MM.1S (cell line): Measurements from ENCODE around the gene SLC26A11.
A peak's percentile ranks its signal among the peaks of the same experiment; 100 is the strongest.

Experiments
- CTCF ChIP-seq: fragments of 300-600 bp; sonication (generic); IDR thresholded peaks from 2 replicates; pipeline ENCODE4 v1.5.1; 2016; ENCODE audit warnings: antibody characterized with exemption, low read length, mixed read lengths
- EZH2 ChIP-seq: fragments of 300-600 bp; sonication (generic); optimal IDR thresholded peaks from 2 replicates; pipeline ENCODE3; 2017; ENCODE audit warnings: low read depth, mild to moderate bottlenecking, antibody characterized with exemption, low read length, mixed read lengths

GRCh38 chr17:80252871-80253270 lies 32.6 kb downstream of the SLC26A11 start:
- peak; percentile 52 for TF ChIP-seq CTCF
- TF ChIP-seq EZH2 = no peak
